Neural progenitor cell (in vitro differentiated cells): ENCODE results near the gene DDX31. TPM values are rescaled to one million over a fixed set of nuclear protein-coding genes. Genes with fewer than 3 reads are reported as not detected.

Experiments
- DNase-seq: peaks from one replicate; pipeline ENCODE4 v3.0.0-alpha.2; 2016; ENCODE audit warnings: low spot score
- H2AFZ ChIP-seq: fragments of 200-600 bp; sonication (generic); replicated peaks from 2 replicates; pipeline ENCODE4 v1.6.1; 2016; ENCODE audit warnings: antibody characterized with exemption
- H3F3A ChIP-seq: fragments of 200-600 bp; sonication (generic); 2 replicates; pipeline ENCODE4 v1.6.1; 2016; ENCODE audit warnings: antibody characterized with exemption, low read depth
- H3K27ac ChIP-seq: fragments of 200-600 bp; sonication (generic); 2 replicates; pipeline ENCODE4 v1.5.1; 2016; ENCODE audit warnings: mild to moderate bottlenecking
- H3K27me3 ChIP-seq: fragments of 200-600 bp; sonication (generic); 2 replicates; pipeline ENCODE4 v1.6.1; 2016; ENCODE audit warnings: mild to moderate bottlenecking, moderate library complexity
- H3K36me3 ChIP-seq: fragments of 200-600 bp; sonication (generic); 2 replicates; pipeline ENCODE4 v1.5.1; 2016
- H3K4me1 ChIP-seq: fragments of 200-600 bp; sonication (generic); 2 replicates; pipeline ENCODE4 v1.6.1; 2016; ENCODE audit warnings: mixed run types
- H3K4me2 ChIP-seq: fragments of 200-600 bp; sonication (generic); 2 replicates; pipeline ENCODE4 v1.6.1; 2016
- H3K4me3 ChIP-seq: fragments of 200-600 bp; sonication (generic); 2 replicates; pipeline ENCODE4 v1.5.1; 2016
- H3K79me2 ChIP-seq: fragments of 200-600 bp; sonication (generic); 2 replicates; pipeline ENCODE4 v1.6.1; 2016; ENCODE audit warnings: low read depth
- H3K9ac ChIP-seq: fragments of 200-600 bp; sonication (generic); 2 replicates; pipeline ENCODE4 v1.6.1; 2016
- H3K9me3 ChIP-seq: fragments of 200-600 bp; sonication (generic); 2 replicates; pipeline ENCODE4 v1.5.1; 2016; ENCODE audit warnings: low read depth
- H4K20me1 ChIP-seq: fragments of 200-600 bp; sonication (generic); 2 replicates; pipeline ENCODE4 v1.6.1; 2016; ENCODE audit warnings: low read depth
- H3K27ac Mint-ChIP-seq: 3 replicates; pipeline ENCODE4 v1.8.0; 2021; ENCODE audit warnings: mixed read lengths
- H3K27me3 Mint-ChIP-seq: 2 replicates; pipeline ENCODE4 v1.8.0; 2022; ENCODE audit warnings: low read depth, mild to moderate bottlenecking, inconsistent platforms, moderate library complexity, mixed read lengths; ENCODE audit not compliant: insufficient read depth
- H3K36me3 Mint-ChIP-seq: 3 replicates; pipeline ENCODE4 v1.8.0; 2021; ENCODE audit warnings: mixed read lengths
- H3K4me1 Mint-ChIP-seq: 3 replicates; pipeline ENCODE4 v1.8.0; 2021; ENCODE audit warnings: mixed read lengths
- H3K4me3 Mint-ChIP-seq: 3 replicates; pipeline ENCODE4 v1.8.0; 2021; ENCODE audit warnings: mild to moderate bottlenecking, moderate library complexity, mixed read lengths
- H3K9me3 Mint-ChIP-seq: 3 replicates; pipeline ENCODE4 v1.8.0; 2020; ENCODE audit warnings: mixed read lengths
- CTCF ChIP-seq: fragments of 200-600 bp; sonication (generic); IDR thresholded peaks from 2 replicates; pipeline ENCODE4 v1.5.1; 2017; ENCODE audit warnings: antibody characterized with exemption, mild to moderate bottlenecking
- EZH2 ChIP-seq: fragments of 200-600 bp; sonication (generic); IDR thresholded peaks from 2 replicates; pipeline ENCODE4 v1.6.1; 2017; ENCODE audit warnings: antibody characterized with exemption, mild to moderate bottlenecking, moderate library complexity
- EZH2phosphoT487 ChIP-seq: fragments of 200-600 bp; sonication (generic); IDR thresholded peaks from 2 replicates; pipeline ENCODE4 v1.6.1; 2017; ENCODE audit warnings: antibody characterized with exemption
- total RNA-seq: library from RNA; depleted of rRNA; stranded (reverse); fragments of >200 nt; gene quantifications from 2 replicates; pipeline ENCODE4 v1.2.3, GENCODE V29; 2015; ENCODE audit warnings: low replicate concordance

The DDX31 gene
- total RNA-seq, 1 donor from 2014 or later: 25.7 TPM

GRCh38 chr9:132631685-132632084, 38.1 kb downstream of the DDX31 start:
- no peaks in the 10 kb centered on the region for H3K27me3 ChIP-seq
- H3K9me3 ChIP-seq: no peaks in the 10 kb centered on the region
- no peak overlapping the region for H3K4me3 ChIP-seq
- no peaks in the 10 kb centered on the region for H3K79me2 ChIP-seq
- H3F3A ChIP-seq: no peaks in the 10 kb centered on the region
- TF ChIP-seq CTCF: no peak
- Mint-ChIP-seq H3K9me3 (no peaks in the 10 kb centered on the region), H3K4me3 (no peak overlapping the region), H3K27me3 (no peaks in the 10 kb centered on the region), H3K27ac (no peak overlapping the region), H3K36me3 (peaks cover 23% of the 10 kb centered on the region), H3K4me1 (peaks cover 8% of the 10 kb centered on the region)
- H3K9ac ChIP-seq: no peak overlapping the region
- no peak overlapping the region for H3K27ac ChIP-seq
- no peak overlapping the region for H2AFZ ChIP-seq
- H3K4me2 ChIP-seq: no peak overlapping the region
- DNase-seq: no peak
- H3K4me1 ChIP-seq: no peaks in the 10 kb centered on the region
- no peaks in the 10 kb centered on the region for H3K36me3 ChIP-seq
- no peaks in the 10 kb centered on the region for H4K20me1 ChIP-seq

- no peak overlapping the region for H3K9ac ChIP-seq
- H3K4me2 ChIP-seq: no peak overlapping the region
- H3K27me3 Mint-ChIP-seq: no peaks in the 10 kb centered on the region
- no peaks in the 10 kb centered on the region for H4K20me1 ChIP-seq
- peaks cover 8% of the 10 kb centered on the region for H3K4me1 Mint-ChIP-seq
- no peak overlapping the region for H3K4me3 ChIP-seq
- H3K27me3 ChIP-seq: no peaks in the 10 kb centered on the region
- no peaks in the 10 kb centered on the region for H3K9me3 Mint-ChIP-seq
- TF ChIP-seq EZH2 (no peak), CTCF (no peak)
- no peaks in the 10 kb centered on the region for H3K79me2 ChIP-seq
- H3K27ac ChIP-seq: no peak overlapping the region
- no peaks in the 10 kb centered on the region for H3K36me3 ChIP-seq
- no peak overlapping the region for H3K27ac Mint-ChIP-seq
- DNase-seq: no peak
- no peaks in the 10 kb centered on the region for H3K4me1 ChIP-seq
- no peak overlapping the region for H2AFZ ChIP-seq
- no peaks in the 10 kb centered on the region for H3K9me3 ChIP-seq
- H3F3A ChIP-seq: no peaks in the 10 kb centered on the region
- H3K4me3 Mint-ChIP-seq: no peak overlapping the region
- H3K36me3 Mint-ChIP-seq: peaks cover 23% of the 10 kb centered on the region
Observed at GRCh38 chr9:132631280-132631679, 38.5 kb downstream of the DDX31 start.

GRCh38 chr9:132630811-132631210, 39.0 kb downstream of the DDX31 start:
- H3K36me3 Mint-ChIP-seq: peaks cover 23% of the 10 kb centered on the region
- Histone ChIP-seq H3F3A (no peaks in the 10 kb centered on the region), H3K4me1 (no peaks in the 10 kb centered on the region), H3K9me3 (no peaks in the 10 kb centered on the region), H3K79me2 (no peaks in the 10 kb centered on the region), H4K20me1 (no peaks in the 10 kb centered on the region), H2AFZ (no peak overlapping the region), H3K36me3 (no peaks in the 10 kb centered on the region), H3K27me3 (no peaks in the 10 kb centered on the region), H3K4me2 (no peak overlapping the region), H3K9ac (no peak overlapping the region), H3K27ac (no peak overlapping the region), H3K4me3 (no peak overlapping the region)
- H3K27ac Mint-ChIP-seq: no peak overlapping the region
- H3K4me1 Mint-ChIP-seq: peaks cover 8% of the 10 kb centered on the region
- no peak for DNase-seq
- no peak overlapping the region for H3K4me3 Mint-ChIP-seq
- no peaks in the 10 kb centered on the region for H3K9me3 Mint-ChIP-seq
- TF ChIP-seq CTCF: no peak
- TF ChIP-seq EZH2phosphoT487: no peak
- TF ChIP-seq EZH2: no peak
- H3K27me3 Mint-ChIP-seq: no peaks in the 10 kb centered on the region

GRCh38 chr9:132630116-132630515, 39.7 kb downstream of the DDX31 start:
- Histone ChIP-seq H3K4me2 (no peak overlapping the region), H3K9me3 (no peaks in the 10 kb centered on the region), H3K36me3 (no peaks in the 10 kb centered on the region), H4K20me1 (no peaks in the 10 kb centered on the region), H3K27ac (no peak overlapping the region), H3F3A (no peaks in the 10 kb centered on the region), H3K4me1 (no peaks in the 10 kb centered on the region), H3K27me3 (no peaks in the 10 kb centered on the region), H3K9ac (no peak overlapping the region), H3K4me3 (no peak overlapping the region), H3K79me2 (no peaks in the 10 kb centered on the region), H2AFZ (no peak overlapping the region)
- Mint-ChIP-seq H3K4me1 (peaks cover 8% of the 10 kb centered on the region), H3K36me3 (peaks cover 29% of the 10 kb centered on the region), H3K4me3 (no peak overlapping the region), H3K27ac (no peak overlapping the region), H3K27me3 (no peaks in the 10 kb centered on the region), H3K9me3 (no peaks in the 10 kb centered on the region)
- no peak for DNase-seq
- TF ChIP-seq EZH2 (no peak), EZH2phosphoT487 (no peak), CTCF (no peak)
